Measurements from ENCODE around the gene DGKG.

DGKG gene

GRCh38 chr3:186264608-186265400 lies 97.2 kb downstream of the DGKG start:
- Histone ChIP-seq H3K27me3 (ENCODE audit: control insufficient read depth, insufficient read depth, low read length) (peaks cover 17% of the 10 kb centered on the region), H3K36me3 (ENCODE audit: insufficient read depth, low read length) (no peaks in the 10 kb centered on the region), H3K4me2 (ENCODE audit: low read length) (no peak overlapping the region), H3K4me3 (ENCODE audit: low read length) (no peak overlapping the region), H3K9me3 (replicated peaks; ENCODE audit: low read length) (no peaks in the 10 kb centered on the region), H3K9ac (ENCODE audit: low read depth, low read length) (no peak overlapping the region), H3K4me1 (ENCODE audit: control insufficient read depth, insufficient read depth, low read length) (peaks cover 5% of the 10 kb centered on the region)

- Histone ChIP-seq H3K4me1 (ENCODE audit: control insufficient read depth, insufficient read depth, low read length) (peaks cover 18% of the 10 kb centered on the region), H3K4me2 (ENCODE audit: low read length) (no peak overlapping the region), H3K36me3 (ENCODE audit: insufficient read depth, low read length) (no peaks in the 10 kb centered on the region), H3K9ac (ENCODE audit: low read depth, low read length) (no peak overlapping the region), H3K27me3 (ENCODE audit: control insufficient read depth, insufficient read depth, low read length) (peaks cover 1% of the 10 kb centered on the region), H3K9me3 (replicated peaks; ENCODE audit: low read length) (no peaks in the 10 kb centered on the region), H3K4me3 (ENCODE audit: low read length) (no peak overlapping the region)
Observed at GRCh38 chr3:186261638-186262037, 100.4 kb downstream of the DGKG start.

GRCh38 chr3:186260726-186261125 lies 101.3 kb downstream of the DGKG start:
- no peak overlapping the region for H3K9ac ChIP-seq (ENCODE audit: low read depth, low read length)
- H3K4me2 ChIP-seq (ENCODE audit: low read length), result no peak overlapping the region
- no peaks in the 10 kb centered on the region for H3K36me3 ChIP-seq (ENCODE audit: insufficient read depth, low read length)
- peaks cover 18% of the 10 kb centered on the region for H3K4me1 ChIP-seq (ENCODE audit: control insufficient read depth, insufficient read depth, low read length)
- H3K4me3 ChIP-seq (ENCODE audit: low read length), result no peak overlapping the region
- H3K9me3 ChIP-seq (replicated peaks; ENCODE audit: low read length), result no peaks in the 10 kb centered on the region
- H3K27me3 ChIP-seq (ENCODE audit: control insufficient read depth, insufficient read depth, low read length), result peaks cover 6% of the 10 kb centered on the region

GRCh38 chr3:186259612-186260383 lies 102.2 kb downstream of the DGKG start:
- peaks cover 18% of the 10 kb centered on the region for H3K4me1 ChIP-seq (ENCODE audit: control insufficient read depth, insufficient read depth, low read length)
- H3K4me3 ChIP-seq (ENCODE audit: low read length), result peak overlapping the region; percentile 65
- H3K9me3 ChIP-seq (replicated peaks; ENCODE audit: low read length), result no peaks in the 10 kb centered on the region
- peak overlapping the region; percentile 81 for H3K4me2 ChIP-seq (ENCODE audit: low read length)
- H3K36me3 ChIP-seq (ENCODE audit: insufficient read depth, low read length), result no peaks in the 10 kb centered on the region
- H3K9ac ChIP-seq (ENCODE audit: low read depth, low read length), result peak overlapping the region; percentile 34
- peaks cover 6% of the 10 kb centered on the region for H3K27me3 ChIP-seq (ENCODE audit: control insufficient read depth, insufficient read depth, low read length)

- H3K4me1 ChIP-seq (ENCODE audit: control insufficient read depth, insufficient read depth, low read length), result peaks cover 18% of the 10 kb centered on the region
- no peak overlapping the region for H3K4me3 ChIP-seq (ENCODE audit: low read length)
- peak overlapping the region; percentile 34 for H3K9ac ChIP-seq (ENCODE audit: low read depth, low read length)
- peak overlapping the region; percentile 81 for H3K4me2 ChIP-seq (ENCODE audit: low read length)
- peaks cover 9% of the 10 kb centered on the region for H3K27me3 ChIP-seq (ENCODE audit: control insufficient read depth, insufficient read depth, low read length)
- H3K36me3 ChIP-seq (ENCODE audit: insufficient read depth, low read length), result no peaks in the 10 kb centered on the region
- H3K9me3 ChIP-seq (replicated peaks; ENCODE audit: low read length), result no peaks in the 10 kb centered on the region
Observed at GRCh38 chr3:186258968-186259367, 103.1 kb downstream of the DGKG start.

GRCh38 chr3:186257866-186258265 lies 104.2 kb downstream of the DGKG start:
- H3K4me1 ChIP-seq (ENCODE audit: control insufficient read depth, insufficient read depth, low read length), result peaks cover 18% of the 10 kb centered on the region
- H3K27me3 ChIP-seq (ENCODE audit: control insufficient read depth, insufficient read depth, low read length), result peaks cover 16% of the 10 kb centered on the region
- H3K4me3 ChIP-seq (ENCODE audit: low read length), result no peak overlapping the region
- H3K4me2 ChIP-seq (ENCODE audit: low read length), result peak overlapping the region; percentile 13
- no peak overlapping the region for H3K9ac ChIP-seq (ENCODE audit: low read depth, low read length)
- H3K9me3 ChIP-seq (replicated peaks; ENCODE audit: low read length), result no peaks in the 10 kb centered on the region
- no peaks in the 10 kb centered on the region for H3K36me3 ChIP-seq (ENCODE audit: insufficient read depth, low read length)

- Histone ChIP-seq H3K4me3 (ENCODE audit: low read length) (no peak overlapping the region), H3K27me3 (ENCODE audit: control insufficient read depth, insufficient read depth, low read length) (peaks cover 28% of the 10 kb centered on the region), H3K36me3 (ENCODE audit: insufficient read depth, low read length) (no peaks in the 10 kb centered on the region), H3K9ac (ENCODE audit: low read depth, low read length) (no peak overlapping the region), H3K4me2 (ENCODE audit: low read length) (no peak overlapping the region), H3K4me1 (ENCODE audit: control insufficient read depth, insufficient read depth, low read length) (peaks cover 18% of the 10 kb centered on the region), H3K9me3 (replicated peaks; ENCODE audit: low read length) (no peaks in the 10 kb centered on the region)
Observed at GRCh38 chr3:186255703-186256331, 106.2 kb downstream of the DGKG start.

- Histone ChIP-seq H3K4me1 (ENCODE audit: control insufficient read depth, insufficient read depth, low read length) (peaks cover 15% of the 10 kb centered on the region), H3K9ac (ENCODE audit: low read depth, low read length) (no peak overlapping the region), H3K36me3 (ENCODE audit: insufficient read depth, low read length) (no peaks in the 10 kb centered on the region), H3K4me3 (ENCODE audit: low read length) (no peak overlapping the region), H3K4me2 (ENCODE audit: low read length) (no peak overlapping the region), H3K9me3 (replicated peaks; ENCODE audit: low read length) (no peaks in the 10 kb centered on the region), H3K27me3 (ENCODE audit: control insufficient read depth, insufficient read depth, low read length) (peaks cover 30% of the 10 kb centered on the region)
Observed at GRCh38 chr3:186254676-186255650, 107.1 kb downstream of the DGKG start.

- H3K4me2 ChIP-seq (ENCODE audit: low read length), result no peak overlapping the region
- H3K27me3 ChIP-seq (ENCODE audit: control insufficient read depth, insufficient read depth, low read length), result peaks cover 38% of the 10 kb centered on the region
- no peaks in the 10 kb centered on the region for H3K4me1 ChIP-seq (ENCODE audit: control insufficient read depth, insufficient read depth, low read length)
Observed at GRCh38 chr3:186251948-186252619, 110.0 kb downstream of the DGKG start.

GRCh38 chr3:186248850-186249249 lies 113.2 kb downstream of the DGKG start:
- no peak overlapping the region for H3K4me3 ChIP-seq (ENCODE audit: low read length)
- no peaks in the 10 kb centered on the region for H3K9me3 ChIP-seq (replicated peaks; ENCODE audit: low read length)
- H3K4me2 ChIP-seq (ENCODE audit: low read length), result no peak overlapping the region
- no peaks in the 10 kb centered on the region for H3K4me1 ChIP-seq (ENCODE audit: control insufficient read depth, insufficient read depth, low read length)
- H3K9ac ChIP-seq (ENCODE audit: low read depth, low read length), result no peak overlapping the region
- peaks cover 28% of the 10 kb centered on the region for H3K27me3 ChIP-seq (ENCODE audit: control insufficient read depth, insufficient read depth, low read length)
- H3K36me3 ChIP-seq (ENCODE audit: insufficient read depth, low read length), result no peaks in the 10 kb centered on the region

More at GRCh38 chr3:186251948-186252619, 110.0 kb downstream of the DGKG start:
- Histone ChIP-seq H3K9ac (ENCODE audit: low read depth, low read length) (no peak overlapping the region), H3K4me3 (ENCODE audit: low read length) (no peak overlapping the region), H3K9me3 (replicated peaks; ENCODE audit: low read length) (no peaks in the 10 kb centered on the region), H3K36me3 (ENCODE audit: insufficient read depth, low read length) (no peaks in the 10 kb centered on the region)
